ENCODE measurements around the gene ZNF416. TPM values are rescaled to one million over a fixed set of nuclear protein-coding genes. Genes with fewer than 3 reads are reported as not detected.
A peak's percentile ranks its signal among the peaks of the same experiment; 100 is the strongest.

ZNF416 gene
- total RNA-seq = 6.5 and 6.8 TPM in 2 replicates
- long read RNA-seq, transcript ZNF416-201 (4 exons, 2,561 nt) = major isoform, 52 of 53 reads
- long read RNA-seq, partial matches to known transcripts = 0 of 53 reads
- long read RNA-seq, other reads (novel, unspliced or antisense) = 1 of 53 reads

DNA sequence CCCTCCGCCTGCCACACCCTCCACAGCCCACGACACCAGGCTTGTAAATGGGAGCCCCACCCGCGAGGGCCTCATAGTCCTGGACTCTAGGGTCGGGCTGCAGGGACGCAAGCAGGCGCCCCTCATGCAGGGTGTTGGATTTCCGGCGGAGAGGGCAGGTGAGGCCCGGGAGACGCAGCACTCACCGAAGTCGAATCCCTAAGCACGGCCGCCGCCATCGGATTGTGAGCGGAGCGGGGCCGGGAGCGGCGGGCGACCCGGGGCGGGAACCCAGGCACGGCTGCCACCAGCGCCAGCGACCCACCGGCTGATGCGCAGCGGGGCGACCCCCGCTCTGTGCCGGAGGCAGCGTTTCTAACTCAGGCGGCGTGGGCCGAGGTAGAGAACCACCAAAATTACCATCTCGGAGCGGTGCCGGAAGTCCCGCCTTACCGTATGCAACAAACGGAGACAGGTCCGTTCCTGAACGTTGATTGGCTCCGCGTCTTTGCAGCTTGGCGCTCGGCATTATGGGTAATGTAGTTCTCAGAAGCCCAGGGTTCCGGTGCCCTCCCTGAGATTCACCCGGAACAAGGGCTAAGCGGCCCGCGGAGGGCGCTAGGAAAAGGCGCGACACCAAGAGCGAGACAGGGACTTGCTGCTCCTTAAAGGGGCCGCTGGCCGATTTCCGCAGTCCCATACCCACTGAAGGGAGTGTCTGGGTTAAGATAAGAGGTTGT lies at the start of gene ZNF416:
ZNF416 (minus strand) TSS at position 425 of the 719 bp plus-strand sequence; CDS start at position 218, 207 bp downstream.
- Mint-ChIP-seq H3K36me3 (ENCODE audit: unreplicated experiment) (peaks cover 43% of the 10 kb centered on the region), H3K9me3 (ENCODE audit: unreplicated experiment) (peaks cover 47% of the 10 kb centered on the region), H3K4me1 (ENCODE audit: unreplicated experiment) (peaks cover 14% of the 10 kb centered on the region), H3K4me3 (ENCODE audit: unreplicated experiment) (peak within 1 kb of the TSS; percentile 77), H3K27ac (ENCODE audit: unreplicated experiment) (peak within 1 kb of the TSS; percentile 90), H3K27me3 (ENCODE audit: unreplicated experiment) (no peaks in the 10 kb centered on the region)
- TF ChIP-seq, protein P1, sequence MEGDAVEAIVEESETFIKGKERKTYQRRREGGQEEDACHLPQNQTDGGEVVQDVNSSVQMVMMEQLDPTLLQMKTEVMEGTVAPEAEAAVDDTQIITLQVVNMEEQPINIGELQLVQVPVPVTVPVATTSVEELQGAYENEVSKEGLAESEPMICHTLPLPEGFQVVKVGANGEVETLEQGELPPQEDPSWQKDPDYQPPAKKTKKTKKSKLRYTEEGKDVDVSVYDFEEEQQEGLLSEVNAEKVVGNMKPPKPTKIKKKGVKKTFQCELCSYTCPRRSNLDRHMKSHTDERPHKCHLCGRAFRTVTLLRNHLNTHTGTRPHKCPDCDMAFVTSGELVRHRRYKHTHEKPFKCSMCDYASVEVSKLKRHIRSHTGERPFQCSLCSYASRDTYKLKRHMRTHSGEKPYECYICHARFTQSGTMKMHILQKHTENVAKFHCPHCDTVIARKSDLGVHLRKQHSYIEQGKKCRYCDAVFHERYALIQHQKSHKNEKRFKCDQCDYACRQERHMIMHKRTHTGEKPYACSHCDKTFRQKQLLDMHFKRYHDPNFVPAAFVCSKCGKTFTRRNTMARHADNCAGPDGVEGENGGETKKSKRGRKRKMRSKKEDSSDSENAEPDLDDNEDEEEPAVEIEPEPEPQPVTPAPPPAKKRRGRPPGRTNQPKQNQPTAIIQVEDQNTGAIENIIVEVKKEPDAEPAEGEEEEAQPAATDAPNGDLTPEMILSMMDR (IDR thresholded peaks at IDR 0.05) = peak; percentile 38
- peak; percentile 97 for DNase-seq (ENCODE audit: extremely low spot score, unreplicated experiment)

DNA sequence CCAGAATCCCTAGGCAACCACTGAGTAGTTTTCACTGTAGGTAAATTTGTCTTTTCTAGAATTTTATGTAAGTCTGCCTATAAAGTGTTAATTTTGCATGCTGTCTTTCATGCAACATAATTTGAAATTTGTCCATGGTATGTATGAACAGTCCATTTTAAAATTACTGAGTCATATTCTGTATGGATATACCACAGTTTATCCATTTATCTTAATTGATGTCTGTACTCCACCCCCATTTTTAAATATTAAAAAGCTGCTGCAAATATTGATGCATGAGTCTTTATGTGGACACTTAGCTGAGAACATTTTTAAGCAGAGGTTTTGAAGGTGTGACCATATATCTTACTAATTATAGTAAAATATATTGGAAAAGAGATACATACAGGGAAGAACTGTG lies 44.4 kb upstream of the ZNF416 start:
- TF ChIP-seq, protein P1 (IDR thresholded peaks at IDR 0.05) = no peak
- Mint-ChIP-seq H3K36me3 (ENCODE audit: unreplicated experiment) (peaks cover 71% of the 10 kb centered on the region), H3K27me3 (ENCODE audit: unreplicated experiment) (no peaks in the 10 kb centered on the region), H3K4me1 (ENCODE audit: unreplicated experiment) (no peaks in the 10 kb centered on the region), H3K4me3 (ENCODE audit: unreplicated experiment) (no peak overlapping the region), H3K9me3 (ENCODE audit: unreplicated experiment) (peaks cover 58% of the 10 kb centered on the region), H3K27ac (ENCODE audit: unreplicated experiment) (no peak overlapping the region)
- DNase-seq (ENCODE audit: extremely low spot score, unreplicated experiment) = no peak

DNA sequence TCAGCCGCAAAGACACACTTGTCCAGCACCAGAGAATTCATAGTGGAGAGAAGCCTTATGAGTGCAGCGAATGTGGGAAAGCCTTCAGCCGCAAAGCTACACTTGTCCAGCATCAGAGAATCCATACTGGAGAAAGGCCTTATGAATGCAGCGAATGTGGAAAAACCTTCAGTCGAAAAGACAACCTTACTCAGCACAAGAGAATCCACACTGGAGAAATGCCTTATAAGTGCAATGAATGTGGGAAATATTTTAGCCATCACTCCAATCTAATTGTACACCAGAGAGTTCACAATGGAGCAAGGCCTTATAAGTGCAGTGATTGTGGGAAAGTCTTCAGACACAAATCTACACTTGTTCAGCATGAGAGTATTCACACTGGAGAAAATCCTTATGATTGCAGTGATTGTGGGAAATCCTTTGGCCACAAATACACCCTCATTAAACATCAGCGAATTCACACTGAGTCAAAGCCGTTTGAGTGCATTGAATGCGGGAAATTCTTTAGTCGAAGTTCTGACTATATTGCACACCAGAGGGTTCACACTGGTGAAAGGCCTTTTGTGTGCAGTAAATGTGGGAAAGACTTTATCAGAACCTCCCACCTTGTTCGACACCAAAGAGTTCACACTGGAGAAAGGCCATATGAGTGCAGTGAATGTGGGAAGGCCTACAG lies 42.1 kb upstream of the ZNF416 start:
- TF ChIP-seq, protein P1 (IDR thresholded peaks at IDR 0.05) = no peak
- no peak overlapping the region for H3K4me3 Mint-ChIP-seq (ENCODE audit: unreplicated experiment)
- H3K9me3 Mint-ChIP-seq (ENCODE audit: unreplicated experiment) = peaks cover 70% of the 10 kb centered on the region
- H3K4me1 Mint-ChIP-seq (ENCODE audit: unreplicated experiment) = no peaks in the 10 kb centered on the region
- peaks cover 86% of the 10 kb centered on the region for H3K36me3 Mint-ChIP-seq (ENCODE audit: unreplicated experiment)
- H3K27ac Mint-ChIP-seq (ENCODE audit: unreplicated experiment) = no peak overlapping the region
- H3K27me3 Mint-ChIP-seq (ENCODE audit: unreplicated experiment) = no peaks in the 10 kb centered on the region
- peak; percentile 15 for DNase-seq (ENCODE audit: extremely low spot score, unreplicated experiment)

DNA sequence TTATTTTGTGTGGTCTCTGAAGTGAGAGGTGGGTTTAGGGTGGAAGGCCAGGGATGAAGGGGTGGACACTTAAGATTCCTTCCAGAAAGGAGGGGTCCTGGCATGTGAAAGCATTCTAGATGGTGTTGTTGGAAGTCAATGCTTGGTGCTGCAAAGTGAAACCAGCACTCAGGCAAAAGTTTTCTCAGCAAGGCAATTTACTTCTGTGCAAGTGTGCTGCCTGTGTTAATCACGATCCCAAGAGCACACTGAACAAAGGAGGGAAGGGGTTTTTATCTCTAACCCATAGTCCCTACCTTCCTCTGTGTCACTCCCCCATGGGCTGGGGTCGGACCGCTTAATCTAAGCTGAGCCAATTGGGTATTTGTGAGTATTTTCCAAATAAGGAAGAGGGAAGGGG lies 36.6 kb upstream of the ZNF416 start:
- peak; percentile 27 for DNase-seq (ENCODE audit: extremely low spot score, unreplicated experiment)
- peaks cover 12% of the 10 kb centered on the region for H3K4me1 Mint-ChIP-seq (ENCODE audit: unreplicated experiment)
- TF ChIP-seq, protein P1 (IDR thresholded peaks at IDR 0.05) = no peak
- H3K27ac Mint-ChIP-seq (ENCODE audit: unreplicated experiment) = no peak overlapping the region
- peaks cover 55% of the 10 kb centered on the region for H3K36me3 Mint-ChIP-seq (ENCODE audit: unreplicated experiment)
- H3K27me3 Mint-ChIP-seq (ENCODE audit: unreplicated experiment) = no peaks in the 10 kb centered on the region
- peak overlapping the region; percentile 89 for H3K4me3 Mint-ChIP-seq (ENCODE audit: unreplicated experiment)
- peaks cover 66% of the 10 kb centered on the region for H3K9me3 Mint-ChIP-seq (ENCODE audit: unreplicated experiment)

All from osteocyte (in vitro differentiated cells).